ENCODE results near the gene RHAG.

DNA sequence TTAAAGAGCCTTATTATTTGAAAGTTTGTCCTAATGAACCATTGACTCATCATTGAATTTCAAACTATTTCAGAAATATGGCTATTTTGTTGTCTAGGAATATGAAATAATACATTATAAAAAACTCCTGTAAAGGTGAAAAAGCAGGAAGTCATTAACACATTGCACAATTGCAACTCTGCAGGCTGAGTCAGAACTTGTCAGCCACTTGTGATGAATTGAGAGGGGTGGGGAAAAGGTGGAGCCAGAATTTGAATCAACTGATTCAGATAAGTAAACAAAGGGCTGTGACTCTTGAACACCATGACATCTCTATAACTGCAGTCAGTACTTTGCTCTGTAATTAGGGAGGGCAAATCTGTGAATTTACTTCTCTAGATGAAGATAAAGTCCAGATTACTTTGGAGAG, 80.2 kb downstream of the RHAG start:
- TF ChIP-seq CTCF (IDR thresholded peaks at IDR 0.05) (no peak), POLR2AphosphoS5 (IDR thresholded peaks at IDR 0.05; ENCODE audit: insufficient read depth in 1 of 2, low read depth in 1 of 2) (peak in 1 of 2 donors; percentile 91), POLR2A (IDR thresholded peaks at IDR 0.05) (no peak)
